Measurements from ENCODE around the gene TBC1D9B.

Gene TBC1D9B

GRCh38 chr5:179827680-179828079 lies 80.0 kb downstream of the TBC1D9B start:
- DNase-seq (ENCODE audit: low spot score) = no peak
- no peak for TF ChIP-seq CTCF (IDR thresholded peaks at IDR 0.05; ENCODE audit: extremely low read depth, missing control alignments)

DNA sequence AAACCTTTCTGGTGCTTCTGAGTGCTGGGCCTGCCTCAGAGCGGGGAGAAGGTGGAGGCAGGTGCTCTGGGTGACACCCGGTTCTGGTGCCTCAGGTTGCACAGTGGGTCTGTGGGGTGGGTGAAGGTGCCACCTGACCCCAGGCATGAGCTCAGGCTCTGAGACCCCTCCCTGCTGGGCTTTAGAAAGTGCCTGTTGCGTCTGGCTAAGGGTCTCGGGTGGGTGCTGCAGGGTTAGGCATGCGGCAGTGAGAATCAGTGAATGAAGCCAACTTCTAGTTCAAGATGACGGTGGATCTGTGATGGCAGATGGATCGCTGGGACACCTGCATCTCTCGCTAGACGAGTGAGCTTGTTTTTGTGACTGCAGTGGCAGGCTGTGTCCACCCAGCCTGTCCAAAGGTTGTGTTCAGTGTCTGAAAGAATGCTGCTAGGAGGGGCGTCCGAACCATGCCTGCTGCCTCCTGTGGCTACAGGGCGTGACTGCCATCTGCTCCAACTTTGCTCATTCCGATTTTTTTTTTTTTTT lies 82.0 kb downstream of the TBC1D9B start:
- TF ChIP-seq CTCF (IDR thresholded peaks at IDR 0.05; ENCODE audit: extremely low read depth, missing control alignments) = no peak
- no peak for DNase-seq (ENCODE audit: low spot score)

GRCh38 chr5:179824745-179825112 lies 83.0 kb downstream of the TBC1D9B start:
- no peak for DNase-seq (ENCODE audit: low spot score)
- TF ChIP-seq CTCF (IDR thresholded peaks at IDR 0.05; ENCODE audit: extremely low read depth, missing control alignments) = no peak

- no peak for DNase-seq (ENCODE audit: low spot score)
- no peak for TF ChIP-seq CTCF (IDR thresholded peaks at IDR 0.05; ENCODE audit: extremely low read depth, missing control alignments)
Observed at GRCh38 chr5:179823937-179824744, 83.6 kb downstream of the TBC1D9B start.

DNA sequence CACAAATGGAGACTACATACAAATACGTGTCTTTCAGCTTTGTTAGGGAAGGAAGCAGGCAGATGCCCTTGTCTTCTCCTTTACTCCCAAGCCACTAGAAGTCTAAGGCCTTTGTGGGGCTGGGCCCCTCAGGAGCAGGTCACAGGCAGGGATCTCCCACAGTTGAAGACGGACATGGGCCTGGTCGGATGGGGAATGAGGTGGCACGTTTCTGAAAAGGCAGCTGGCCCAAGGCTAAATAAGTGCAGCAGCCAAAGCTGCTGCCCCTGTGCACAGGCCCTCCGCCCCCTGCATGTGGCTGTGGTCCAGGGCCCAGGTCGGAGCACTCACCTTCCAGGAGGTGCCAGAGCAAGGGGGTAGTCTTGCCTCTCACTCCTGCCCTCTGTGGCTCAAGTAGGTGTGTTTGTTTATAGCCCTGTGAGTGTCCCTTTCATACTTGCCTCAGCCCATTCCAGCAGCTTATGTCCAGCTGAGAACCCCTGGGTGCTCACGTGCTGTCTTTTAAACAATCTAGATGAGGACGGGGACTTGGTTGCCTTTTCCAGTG lies 85.2 kb downstream of the TBC1D9B start:
- TF ChIP-seq CTCF (IDR thresholded peaks at IDR 0.05; ENCODE audit: extremely low read depth, missing control alignments) = no peak
- no peak for DNase-seq (ENCODE audit: low spot score)

DNA sequence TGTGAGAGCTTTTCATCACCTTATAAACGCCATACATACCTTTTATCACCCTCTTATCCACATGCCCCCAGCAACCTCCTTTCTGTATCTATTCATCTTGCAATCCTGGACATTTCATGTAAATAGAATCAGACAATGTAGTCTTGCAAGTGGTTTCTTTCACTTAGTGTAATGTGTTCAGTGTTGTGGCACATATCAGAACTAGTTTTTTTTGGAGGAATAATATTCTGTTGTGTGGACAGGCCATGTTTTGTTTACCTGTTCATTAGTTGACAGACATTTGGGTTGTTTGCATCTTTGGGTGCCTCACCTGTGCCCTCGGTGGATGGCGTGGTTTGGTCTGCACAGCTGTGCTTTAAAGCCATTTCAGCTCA lies 85.7 kb downstream of the TBC1D9B start:
- TF ChIP-seq CTCF (IDR thresholded peaks at IDR 0.05; ENCODE audit: extremely low read depth, missing control alignments) = no peak
- DNase-seq (ENCODE audit: low spot score) = no peak

DNA sequence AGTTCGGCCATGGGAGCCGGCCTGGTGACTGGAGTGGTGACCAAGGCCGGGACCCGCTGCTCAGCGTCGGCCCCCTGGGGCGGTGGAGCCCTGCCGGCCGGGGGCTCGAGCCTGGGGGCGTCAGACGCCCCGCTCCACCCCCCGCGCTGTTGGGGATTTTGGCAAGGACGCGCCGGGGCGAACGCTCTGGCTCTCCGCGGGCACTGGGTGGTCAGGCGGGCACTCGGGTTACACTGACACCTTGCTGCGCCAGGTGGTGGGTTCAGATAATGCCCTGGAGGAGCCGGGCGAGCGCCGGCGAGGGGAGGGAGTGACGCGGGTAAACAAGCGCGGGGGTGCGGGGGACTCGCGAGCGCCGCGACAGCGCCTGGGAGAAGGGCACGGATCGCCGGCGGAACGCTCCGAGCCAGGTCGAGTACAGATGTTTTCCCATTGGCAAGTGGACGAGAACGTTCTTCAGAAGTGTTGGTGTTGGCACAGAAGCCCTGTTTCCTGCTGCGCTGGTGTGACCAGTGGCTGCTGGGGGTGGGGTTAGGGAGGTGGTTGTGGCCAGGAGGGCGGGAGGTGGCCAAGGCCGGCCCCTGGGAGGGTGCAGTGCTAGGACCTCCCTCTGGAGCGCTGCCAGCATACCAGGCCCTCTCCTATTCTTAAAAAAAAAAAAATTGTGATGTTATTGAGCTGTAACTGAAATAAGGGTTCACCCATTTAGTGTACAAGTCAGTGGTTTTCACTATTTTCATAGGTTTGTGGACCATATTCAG lies 86.2 kb downstream of the TBC1D9B start:
- TF ChIP-seq CTCF (IDR thresholded peaks at IDR 0.05; ENCODE audit: extremely low read depth, missing control alignments) = no peak

More for the DNA sequence above, 86.2 kb downstream of the TBC1D9B start:
- DNase-seq (ENCODE audit: low spot score) = peak; percentile 94

Data from GM20000 (cell line).